ENCODE results near the gene MRTO4. TPM values are rescaled to one million over a fixed set of nuclear protein-coding genes. Genes with fewer than 3 reads are reported as not detected.
"Not testable (repeated sequence)": the region's sequence is repeated elsewhere in the genome, so short reads cannot be mapped to it uniquely, and the experiment has no call there.

Gene MRTO4
- total RNA-seq, 2 donors from 2014 or later: 17.6 to 27.7 TPM

GRCh38 chr1:19268445-19268844 is 16.8 kb downstream of the MRTO4 start:
- H3K27me3 ChIP-seq: no peaks in the 10 kb centered on the region
- H3K27ac ChIP-seq: no peak overlapping the region
- H3K4me3 ChIP-seq: no peak overlapping the region
- no peak for DNase-seq
- no peak for TF ChIP-seq POLR2A (IDR thresholded peaks at IDR 0.05)
- TF ChIP-seq CTCF (IDR thresholded peaks at IDR 0.05): no peak
- H3K4me1 ChIP-seq: peaks cover 47% of the 10 kb centered on the region
- no peak for ATAC-seq
- H3K9me3 ChIP-seq: no peaks in the 10 kb centered on the region
- intact Hi-C loops (cut with DNase I): no loop called here
- peaks cover 0 to 2% of the 10 kb centered on the region in 2 donors for H3K36me3 ChIP-seq (replicated peaks in 1 of 2; ENCODE audit: insufficient read depth in 1 of 2, low read depth in 2 of 2)
- WGBS, 2 donors: 82 to 87% methylated on average over 9 to 11 of the region's 11 CpGs

GRCh38 chr1:19269427-19270342 is 18.1 kb downstream of the MRTO4 start:
- intact Hi-C loops (cut with DNase I); H3K36me3 ChIP-seq (replicated peaks in 1 of 2; ENCODE audit: insufficient read depth in 1 of 2, low read depth in 2 of 2); H3K4me3 ChIP-seq; H3K9me3 ChIP-seq; H3K27me3 ChIP-seq: not testable (repeated sequence)
- DNase-seq (peak in 1 of 4 donors; percentile 55), ATAC-seq (peak; percentile 84)
- WGBS, 2 donors: 70 to 76% methylated on average over 9 of the region's 9 CpGs
- Histone ChIP-seq H3K27ac (peak overlapping the region; percentile 48 to 65 (median 54)), H3K4me1 (peaks cover 50% of the 10 kb centered on the region)

- peak; percentile 14 for ATAC-seq
- intact Hi-C loops (cut with DNase I); H3K9me3 ChIP-seq; H3K4me3 ChIP-seq; H3K27me3 ChIP-seq; H3K36me3 ChIP-seq (replicated peaks in 1 of 2; ENCODE audit: insufficient read depth in 1 of 2, low read depth in 2 of 2): not testable (repeated sequence)
- H3K27ac ChIP-seq: peak overlapping the region; percentile 48 to 65 (median 54)
- H3K4me1 ChIP-seq: peaks cover 50% of the 10 kb centered on the region
- peak in 1 of 4 donors; percentile 41 for DNase-seq
- WGBS, 2 donors: 86% methylated on average over 6 of the region's 6 CpGs; no CpG with 5 or more reads in 1 of the 2 donors
These were observed 18.7 kb downstream of the MRTO4 start for GRCh38 chr1:19270343-19270730.

- H3K27me3 ChIP-seq: no peaks in the 10 kb centered on the region
- TF ChIP-seq CTCF (IDR thresholded peaks at IDR 0.05): no peak
- H3K27ac ChIP-seq: peak overlapping the region in 1 of 4 donors; percentile 12
- intact Hi-C loops (cut with DNase I): no loop called here
- no peaks in the 10 kb centered on the region for H3K9me3 ChIP-seq
- no peak for ATAC-seq
- DNase-seq: no peak
- no peaks in the 10 kb centered on the region for H3K36me3 ChIP-seq (replicated peaks in 1 of 2; ENCODE audit: insufficient read depth in 1 of 2, low read depth in 2 of 2)
- H3K4me3 ChIP-seq: no peak overlapping the region
- peaks cover 50% of the 10 kb centered on the region for H3K4me1 ChIP-seq
These were observed 20.5 kb downstream of the MRTO4 start for GRCh38 chr1:19272064-19272463.

GRCh38 chr1:19273106-19273843 is 21.7 kb downstream of the MRTO4 start:
- intact Hi-C loops (cut with DNase I): no loop called here
- TF ChIP-seq POLR2A (IDR thresholded peaks at IDR 0.05): no peak
- TF ChIP-seq CTCF (IDR thresholded peaks at IDR 0.05): no peak
- H3K4me1 ChIP-seq: peaks cover 50% of the 10 kb centered on the region
- WGBS, 2 donors: 75 to 77% methylated on average over 22 of the region's 22 CpGs
- no peaks in the 10 kb centered on the region for H3K27me3 ChIP-seq
- H3K4me3 ChIP-seq: no peak overlapping the region
- DNase-seq (peak in 2 of 4 donors; percentile 45 to 54), ATAC-seq (no peak)
- H3K36me3 ChIP-seq (replicated peaks in 1 of 2; ENCODE audit: insufficient read depth in 1 of 2, low read depth in 2 of 2): no peaks in the 10 kb centered on the region
- no peaks in the 10 kb centered on the region for H3K9me3 ChIP-seq
- peak overlapping the region in 3 of 4 donors; percentile 5 to 39 (median 21) for H3K27ac ChIP-seq

- DNase-seq; H3K9me3 ChIP-seq; H3K27me3 ChIP-seq; H3K4me3 ChIP-seq; intact Hi-C loops (cut with DNase I); H3K36me3 ChIP-seq (replicated peaks in 1 of 2; ENCODE audit: insufficient read depth in 1 of 2, low read depth in 2 of 2): not testable (repeated sequence)
- Histone ChIP-seq H3K27ac (peak overlapping the region in 1 of 4 donors; percentile 5), H3K4me1 (peaks cover 45% of the 10 kb centered on the region)
- WGBS, 2 donors: 57 to 85% methylated on average over 16 to 37 of the region's 66 CpGs
- ATAC-seq: peak; percentile 43
These were observed 22.4 kb downstream of the MRTO4 start for GRCh38 chr1:19273844-19274531.
